HCT116 (cell line): ENCODE measurements around the gene PHKB. TPM values are rescaled to one million over a fixed set of nuclear protein-coding genes. Genes with fewer than 3 reads are reported as not detected.

Experiments
- ATAC-seq: fragments of 200-7000 bp; cut with Tn5 transposase; 2 replicates; pipeline ENCODE4 v1.9.1; 2020; ENCODE audit warnings: mild to moderate bottlenecking, moderate library complexity
- BruUV-seq: library from RNA; stranded (reverse); fragments of 400-500 nt; replicated peaks from 2 replicates; lab custom pipeline; 2021; lab: Mats Ljungman, UMichigan
- CTCF ChIA-PET: fragments of 300-600 bp; sonication (Branson Sonifier 250); formaldehyde crosslinking; loops from one replicate; lab custom pipeline; 2021; ENCODE audit warnings: antibody characterized with exemption; lab: Charles Lee
- POLR2A ChIA-PET: fragments of 300-600, 350-600 bp; sonication (Branson Sonifier 250); formaldehyde crosslinking; loops from one replicate; lab custom pipeline; 2021; ENCODE audit warnings: antibody characterized with exemption; lab: Charles Lee
- RAD21 ChIA-PET, 2 experiments: fragments of 300-600 bp; sonication (Branson Sonifier 250); formaldehyde crosslinking; loops; one replicate each; lab custom pipeline; 2023; ENCODE audit warnings: low total read pairs in 2 of 2; ENCODE audit not compliant: uncharacterized antibody in 2 of 2, unreplicated experiment in 2 of 2, low non-redundant PET in 1 of 2; lab: Charles Lee
- DNase-seq: peaks from one replicate; pipeline ENCODE4 v3.0.0-alpha.2; 2010; ENCODE audit warnings: low read depth, low spot score
- H2AFZ ChIP-seq: fragments of 200-600 bp; shearing (Covaris generic), sonication (generic); 2 replicates; pipeline ENCODE4 v1.6.1; 2017; ENCODE audit warnings: low read depth, mixed run types, mixed read lengths, antibody characterized with exemption, low read length; ENCODE audit not compliant: poor library complexity, severe bottlenecking
- H3K27ac ChIP-seq: 2 replicates; pipeline ENCODE4 v1.5.1; 2012; ENCODE audit warnings: low read depth, low read length
- H3K27me3 ChIP-seq: fragments of 200-600 bp; sonication (generic); 2 replicates; pipeline ENCODE4 v1.6.1; 2016; ENCODE audit warnings: mixed run types, low read length, mixed read lengths; ENCODE audit not compliant: insufficient read depth
- H3K36me3 ChIP-seq, 2 experiments: fragments of 200-500 bp in 1 of 2; fragments of 200-600 bp in 1 of 2; sonication (Bioruptor generic) in 1 of 2; sonication (generic) in 1 of 2; 2 replicates each; pipeline versions ENCODE4 v1.5.1 to v1.6.1; 2014 to 2016; ENCODE audit warnings: low read length in 2 of 2, inconsistent platforms in 1 of 2, mixed read lengths in 1 of 2, mixed run types in 1 of 2; ENCODE audit not compliant: insufficient read depth in 2 of 2, control insufficient read depth in 1 of 2
- H3K4me1 ChIP-seq, 2 experiments: fragments of 200-600 bp in 1 of 2; sonication (generic) in 1 of 2; 2 replicates each; pipeline versions ENCODE4 v1.5.1 to v1.6.1; 2012 to 2017; ENCODE audit warnings: low read length in 2 of 2, inconsistent platforms in 1 of 2, mild to moderate bottlenecking in 1 of 2, mixed read lengths in 1 of 2, mixed run types in 1 of 2, moderate library complexity in 1 of 2; ENCODE audit not compliant: insufficient read depth in 2 of 2, control insufficient read depth in 1 of 2
- H3K4me2 ChIP-seq: fragments of 200-600 bp; sonication (generic); 2 replicates; pipeline ENCODE4 v1.6.1; 2017; ENCODE audit warnings: mixed run types, low read length, mixed read lengths
- H3K4me3 ChIP-seq, 2 experiments: fragments of 200-600 bp in 1 of 2; sonication (generic) in 1 of 2; replicated peaks in 1 of 2; 2 replicates each; pipeline ENCODE4 v1.5.1; 2011 to 2016; ENCODE audit warnings: low read length in 2 of 2, control low read depth in 1 of 2, low read depth in 1 of 2, mild to moderate bottlenecking in 1 of 2, mixed read lengths in 1 of 2, mixed run types in 1 of 2
- H3K79me2 ChIP-seq: fragments of 200-600 bp; sonication (generic); 2 replicates; pipeline ENCODE4 v1.6.1; 2017; ENCODE audit warnings: mild to moderate bottlenecking, mixed run types, low read length, moderate library complexity, mixed read lengths; ENCODE audit not compliant: insufficient read depth
- H3K9ac ChIP-seq: fragments of 200-600 bp; sonication (generic); 2 replicates; pipeline ENCODE4 v1.6.1; 2016; ENCODE audit warnings: low read length, mixed read lengths
- H3K9me2 ChIP-seq: fragments of 200-600 bp; sonication (generic), shearing (Covaris generic); 2 replicates; pipeline ENCODE4 v1.6.1; 2017; ENCODE audit warnings: mixed run types, mild to moderate bottlenecking, moderate library complexity; ENCODE audit not compliant: insufficient read depth
- H3K9me3 ChIP-seq, 2 experiments: fragments of 200-500 bp in 1 of 2; fragments of 200-600 bp in 1 of 2; sonication (Bioruptor generic) in 1 of 2; sonication (generic) in 1 of 2; 2 replicates each; pipeline ENCODE4 v1.6.1; 2014 to 2017; ENCODE audit warnings: low read length in 2 of 2, mixed read lengths in 2 of 2, inconsistent platforms in 1 of 2, low read depth in 1 of 2, mild to moderate bottlenecking in 1 of 2, mixed run types in 1 of 2, moderate library complexity in 1 of 2; ENCODE audit not compliant: control insufficient read depth in 1 of 2, insufficient read depth in 1 of 2
- H4K20me1 ChIP-seq: fragments of 200-600 bp; sonication (generic), shearing (Covaris generic); 2 replicates; pipeline ENCODE4 v1.6.1; 2017; ENCODE audit warnings: mixed run types, mild to moderate bottlenecking, moderate library complexity; ENCODE audit not compliant: insufficient read depth
- ATF3 ChIP-seq: IDR thresholded peaks from 2 replicates; pipeline ENCODE4 v1.6.1; 2012
- CBX3 ChIP-seq: IDR thresholded peaks from 2 replicates; pipeline ENCODE4 v1.6.1; 2012; ENCODE audit warnings: low read depth
- CEBPB ChIP-seq: IDR thresholded peaks from 2 replicates; pipeline ENCODE4 v1.6.1; 2012; ENCODE audit warnings: low read depth
- CTCF ChIP-seq, 3 experiments: fragments of 200-600 bp in 1 of 3; sonication (generic) in 1 of 3; IDR thresholded peaks in 2 of 3; conservative IDR thresholded peaks in 1 of 3; 2 replicates each; pipeline ENCODE4 v1.5.1; 2012 to 2017; ENCODE audit warnings: low read depth in 2 of 3, low read length in 2 of 3, antibody characterized with exemption in 1 of 3, borderline replicate concordance in 1 of 3, control low read depth in 1 of 3, mild to moderate bottlenecking in 1 of 3, mixed read lengths in 1 of 3, mixed run types in 1 of 3, moderate library complexity in 1 of 3; ENCODE audit not compliant: insufficient read depth in 1 of 3
- EGR1 ChIP-seq: IDR thresholded peaks from 2 replicates; pipeline ENCODE4 v1.6.1; 2012; ENCODE audit warnings: low read depth
- ELF1 ChIP-seq: IDR thresholded peaks from 2 replicates; pipeline ENCODE4 v1.6.1; 2012; ENCODE audit warnings: low read depth, borderline replicate concordance
- EZH2 ChIP-seq: fragments of 200-600 bp; sonication (generic); IDR thresholded peaks from 2 replicates; pipeline ENCODE4 v1.6.1; 2017; ENCODE audit warnings: antibody characterized with exemption, mixed run types
- EZH2phosphoT487 ChIP-seq: fragments of 200-600 bp; IDR thresholded peaks from 2 replicates; pipeline ENCODE4 v1.6.1; 2018; ENCODE audit warnings: antibody characterized with exemption, borderline replicate concordance
- FOSL1 ChIP-seq: IDR thresholded peaks from 2 replicates; pipeline ENCODE4 v1.6.1; 2012; ENCODE audit warnings: low read depth
- JUND ChIP-seq: IDR thresholded peaks from 2 replicates; pipeline ENCODE4 v1.6.1; 2012
- MAX ChIP-seq: IDR thresholded peaks from 2 replicates; pipeline ENCODE4 v1.6.1; 2012
- POLR2A ChIP-seq: IDR thresholded peaks from 2 replicates; pipeline ENCODE4 v1.7.0; 2011; ENCODE audit warnings: borderline replicate concordance; ENCODE audit not compliant: insufficient read depth, insufficient read length; ENCODE audit errors: extremely low read depth
- RAD21 ChIP-seq: IDR thresholded peaks from 2 replicates; pipeline ENCODE4 v1.6.1; 2012; ENCODE audit warnings: low read depth, mild to moderate bottlenecking
- SIN3A ChIP-seq: IDR thresholded peaks from 2 replicates; pipeline ENCODE4 v1.6.1; 2012; ENCODE audit warnings: low read depth
- SP1 ChIP-seq: IDR thresholded peaks from 2 replicates; pipeline ENCODE4 v1.6.1; 2012; ENCODE audit warnings: low read depth
- SRF ChIP-seq: IDR thresholded peaks from 2 replicates; pipeline ENCODE4 v1.6.1; 2012; ENCODE audit warnings: low read depth
- TCF7L2 ChIP-seq: IDR thresholded peaks from 2 replicates; pipeline ENCODE4 v1.7.0; 2011; ENCODE audit warnings: borderline replicate concordance, inconsistent platforms; ENCODE audit not compliant: insufficient read depth, insufficient read length; ENCODE audit errors: extremely low read depth
- YY1 ChIP-seq: IDR thresholded peaks from 2 replicates; pipeline ENCODE4 v1.6.1; 2011; ENCODE audit warnings: low read length, low read depth, moderate library complexity, mild to moderate bottlenecking; ENCODE audit not compliant: insufficient replicate concordance; ENCODE audit errors: extremely low read depth
- ZFX ChIP-seq: fragments of 450-650 bp; IDR thresholded peaks from 2 replicates; pipeline ENCODE4 v1.6.1; 2017
- ZNF274 ChIP-seq: fragments of 200-500 bp; sonication (Bioruptor generic); IDR thresholded peaks from 2 replicates; pipeline ENCODE4 v1.6.1; 2014; ENCODE audit warnings: mild to moderate bottlenecking, low read depth, low read length, inconsistent platforms
- intact Hi-C: fragments of 100-400 bp; cut with micrococcal nuclease; formaldehyde crosslinking; loops from 2 replicates; pipeline ENCODE4 v1.10.0; 2022
- total RNA-seq: library from RNA; stranded (reverse); gene quantifications from one replicate; pipeline ENCODE4 v1.2.1, GENCODE V29; 2021; ENCODE audit not compliant: unreplicated experiment

The PHKB gene
- total RNA-seq, 1 experiment from 2014 or later, result 30.5 TPM

- Histone ChIP-seq H3K36me3 (no peaks in the 10 kb centered on the region), H3K4me3 (no peak overlapping the region), H2AFZ (no peak overlapping the region), H3K4me1 (peaks cover 8 to 13% of the 10 kb centered on the region in 2 experiments), H3K27ac (no peak overlapping the region), H3K9me3 (peaks cover 0 to 6% of the 10 kb centered on the region in 2 experiments; a peak in 2 of 4 replicates), H3K4me2 (no peak overlapping the region), H3K79me2 (no peaks in the 10 kb centered on the region), H3K9me2 (no peaks in the 10 kb centered on the region), H3K27me3 (0 out of 2 replicates have a peak, but pooled peaks cover 4% of the 10 kb centered on the region), H4K20me1 (no peaks in the 10 kb centered on the region), H3K9ac (no peak overlapping the region)
- RAD21 ChIA-PET, result no interaction called here
- POLR2A ChIA-PET, result no interaction called here
- ATAC-seq (no peak), DNase-seq (no peak)
- intact Hi-C loops, result no loop called here
- no peak for TF ChIP-seq SP1
- TF ChIP-seq RAD21, result no peak
- no peak for TF ChIP-seq CEBPB
- TF ChIP-seq ZNF274, result no peak
- TF ChIP-seq EZH2, result no peak
- no peak for TF ChIP-seq EZH2phosphoT487
- TF ChIP-seq POLR2A, result no peak
- TF ChIP-seq SRF, result no peak
- TF ChIP-seq EGR1, result no peak
- no peak for TF ChIP-seq TCF7L2
- no peak for TF ChIP-seq ATF3
- no peak for TF ChIP-seq MAX
- no peak for TF ChIP-seq CTCF (IDR thresholded peaks at IDR 0.05 in 2 of 3, conservative IDR thresholded peaks at IDR 0.05 in 1 of 3; ENCODE audit: borderline replicate concordance in 1 of 3, insufficient read depth in 1 of 3, low read depth in 2 of 3, low read length in 2 of 3)
- TF ChIP-seq ELF1, result no peak
- no peak for TF ChIP-seq JUND
- TF ChIP-seq YY1, result no peak
- TF ChIP-seq ZFX, result no peak
- no peak for TF ChIP-seq CBX3
- no peak for TF ChIP-seq FOSL1
- no peak for TF ChIP-seq SIN3A
- no TSS peak for BruUV-seq
- CTCF ChIA-PET, result no interaction called here
These were observed 274.0 kb downstream of the PHKB start for GRCh38 chr16:47734987-47735594.
